ENCODE results near the gene NSUN5. TPM values are rescaled to one million over a fixed set of nuclear protein-coding genes. Genes with fewer than 3 reads are reported as not detected.
"Not testable (repeated sequence)": the region's sequence is repeated elsewhere in the genome, so short reads cannot be mapped to it uniquely, and the experiment has no call there.

Gene NSUN5
- total RNA-seq, 1 experiment from 2014 or later, result 51.6 TPM

DNA sequence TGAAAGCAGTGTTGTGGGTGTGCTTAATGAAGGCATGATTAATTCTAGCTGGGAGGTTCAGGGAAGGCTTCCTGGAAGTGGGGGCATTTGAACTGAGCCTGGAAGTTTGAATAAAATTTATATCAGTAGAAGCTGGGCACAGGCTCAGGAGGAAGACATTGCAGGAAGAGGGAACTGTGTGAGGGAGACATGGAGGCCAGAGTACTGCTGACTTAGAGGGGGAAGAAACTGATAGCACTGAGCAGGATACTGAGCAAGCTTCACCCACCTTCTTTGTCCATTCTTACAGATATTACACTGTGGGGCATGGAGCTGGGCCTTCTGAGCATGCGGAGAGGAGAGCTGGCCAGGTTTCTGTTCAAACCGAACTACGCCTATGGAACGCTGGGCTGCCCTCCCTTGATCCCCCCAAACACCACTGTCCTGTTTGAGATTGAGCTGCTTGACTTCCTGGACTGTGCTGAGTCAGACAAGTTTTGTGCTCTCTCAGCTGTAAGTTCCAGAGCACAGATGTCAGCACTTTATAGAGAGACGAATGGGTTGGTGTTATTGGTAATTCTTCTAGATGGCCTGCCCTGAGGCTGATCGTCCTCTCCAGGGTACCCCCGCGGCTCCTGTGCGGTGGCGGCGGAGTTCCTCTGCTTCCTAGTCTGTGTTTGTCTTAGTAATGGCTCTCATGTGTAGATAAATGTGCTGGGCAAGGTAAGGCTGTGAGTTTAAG, 21.4 kb upstream of the NSUN5 start:
- no peaks in the 10 kb centered on the region for H3K36me3 ChIP-seq (ENCODE audit: low read depth)
- no peaks in the 10 kb centered on the region for H3K79me2 ChIP-seq (ENCODE audit: low read depth)
- H2AFZ ChIP-seq, result no peak overlapping the region
- no peaks in the 10 kb centered on the region for H3K9me3 ChIP-seq (ENCODE audit: insufficient read depth, low read depth)
- no peak for DNase-seq
- no TSS peak for BruUV-seq (replicated peaks)
- H3K9me2 ChIP-seq (ENCODE audit: insufficient read depth), result no peaks in the 10 kb centered on the region
- no peaks in the 10 kb centered on the region for H3K4me1 ChIP-seq (replicated peaks; ENCODE audit: insufficient read depth)
- peaks cover 4% of the 10 kb centered on the region; the same call in 1 of the 2 replicates for H3F3A ChIP-seq (ENCODE audit: insufficient read depth, low read depth)
- ChIA-PET POLR2A (ENCODE audit: unreplicated experiment) (interaction anchor here (0.6 kb wide), 1 partner anchor 89 kb away, joined by 11 read pairs; no protein-coding TSS in a partner anchor), CTCF (no interaction called here)
- H4K20me1 ChIP-seq (ENCODE audit: insufficient read depth), result no peaks in the 10 kb centered on the region
- no peak overlapping the region for H3K4me3 ChIP-seq
- no peak overlapping the region for H3K4me2 ChIP-seq
- TF ChIP-seq EZH2 (IDR thresholded peaks at IDR 0.05; ENCODE audit: low read depth), result no peak
- TF ChIP-seq CTCF (conservative IDR thresholded peaks at IDR 0.05), result no peak
- no peak overlapping the region for H3K27ac ChIP-seq
- H3K27me3 ChIP-seq (ENCODE audit: insufficient read depth, low read depth), result no peaks in the 10 kb centered on the region
- intact Hi-C loops (cut with micrococcal nuclease; ENCODE audit: unreplicated experiment), result no loop called here

GRCh38 chr7:73328696-73329095, 20.1 kb upstream of the NSUN5 start:
- no peaks in the 10 kb centered on the region for H3K36me3 ChIP-seq (ENCODE audit: low read depth)
- H3K4me3 ChIP-seq, result no peak overlapping the region
- no TSS peak for BruUV-seq (replicated peaks)
- no peaks in the 10 kb centered on the region for H3K9me3 ChIP-seq (ENCODE audit: insufficient read depth, low read depth)
- peaks cover 4% of the 10 kb centered on the region; the same call in 1 of the 2 replicates for H3F3A ChIP-seq (ENCODE audit: insufficient read depth, low read depth)
- H3K27me3 ChIP-seq (ENCODE audit: insufficient read depth, low read depth), result no peaks in the 10 kb centered on the region
- TF ChIP-seq EZH2 (IDR thresholded peaks at IDR 0.05; ENCODE audit: low read depth) (no peak), CTCF (conservative IDR thresholded peaks at IDR 0.05) (no peak)
- H3K9me2 ChIP-seq (ENCODE audit: insufficient read depth), result no peaks in the 10 kb centered on the region
- CTCF ChIA-PET, result no interaction called here
- H3K4me1 ChIP-seq (replicated peaks; ENCODE audit: insufficient read depth), result no peaks in the 10 kb centered on the region
- H2AFZ ChIP-seq, result no peak overlapping the region
- POLR2A ChIA-PET (ENCODE audit: unreplicated experiment), result no interaction called here
- H4K20me1 ChIP-seq (ENCODE audit: insufficient read depth), result no peaks in the 10 kb centered on the region
- no peak overlapping the region for H3K27ac ChIP-seq
- intact Hi-C loops (cut with micrococcal nuclease; ENCODE audit: unreplicated experiment), result no loop called here
- DNase-seq, result no peak
- H3K79me2 ChIP-seq (ENCODE audit: low read depth), result no peaks in the 10 kb centered on the region
- no peak overlapping the region for H3K4me2 ChIP-seq

GRCh38 chr7:73327922-73328321, 19.3 kb upstream of the NSUN5 start, which contains the start of the genes FKBP6 and TRIM50:
TSS of gene FKBP6 (plus strand) at chr7:73328161. CDS start at chr7:73328429, 268 bp downstream.
TSS of gene TRIM50 (minus strand) at chr7:73328082. CDS start at chr7:73324787, 3,295 bp downstream.
- H3K4me1 ChIP-seq (replicated peaks; ENCODE audit: insufficient read depth); H4K20me1 ChIP-seq (ENCODE audit: insufficient read depth); POLR2A ChIA-PET (ENCODE audit: unreplicated experiment); H3K27ac ChIP-seq; intact Hi-C loops (cut with micrococcal nuclease; ENCODE audit: unreplicated experiment); H3K9me3 ChIP-seq (ENCODE audit: insufficient read depth, low read depth); H3K4me3 ChIP-seq; H3K36me3 ChIP-seq (ENCODE audit: low read depth); DNase-seq; H3K9me2 ChIP-seq (ENCODE audit: insufficient read depth); H3K79me2 ChIP-seq (ENCODE audit: low read depth); H3F3A ChIP-seq (ENCODE audit: insufficient read depth, low read depth); BruUV-seq (replicated peaks); H2AFZ ChIP-seq; H3K4me2 ChIP-seq; H3K27me3 ChIP-seq (ENCODE audit: insufficient read depth, low read depth): not testable (repeated sequence)
- CTCF ChIA-PET, result interaction anchor here (0.6 kb wide), 1 partner anchor 45 kb away, joined by 7 read pairs; no protein-coding TSS in a partner anchor

GRCh38 chr7:73327449-73327848, 18.8 kb upstream of the NSUN5 start:
- H3K79me2 ChIP-seq (ENCODE audit: low read depth); H3K27me3 ChIP-seq (ENCODE audit: insufficient read depth, low read depth); H3K4me2 ChIP-seq; H3K9me3 ChIP-seq (ENCODE audit: insufficient read depth, low read depth); H3F3A ChIP-seq (ENCODE audit: insufficient read depth, low read depth); POLR2A ChIA-PET (ENCODE audit: unreplicated experiment); DNase-seq; H3K9me2 ChIP-seq (ENCODE audit: insufficient read depth); H3K4me1 ChIP-seq (replicated peaks; ENCODE audit: insufficient read depth); H3K27ac ChIP-seq; intact Hi-C loops (cut with micrococcal nuclease; ENCODE audit: unreplicated experiment); BruUV-seq (replicated peaks); H4K20me1 ChIP-seq (ENCODE audit: insufficient read depth); H3K4me3 ChIP-seq; H3K36me3 ChIP-seq (ENCODE audit: low read depth); H2AFZ ChIP-seq: not testable (repeated sequence)
- CTCF ChIA-PET, result interaction anchor here (0.6 kb wide), 1 partner anchor 45 kb away, joined by 7 read pairs; no protein-coding TSS in a partner anchor

DNA sequence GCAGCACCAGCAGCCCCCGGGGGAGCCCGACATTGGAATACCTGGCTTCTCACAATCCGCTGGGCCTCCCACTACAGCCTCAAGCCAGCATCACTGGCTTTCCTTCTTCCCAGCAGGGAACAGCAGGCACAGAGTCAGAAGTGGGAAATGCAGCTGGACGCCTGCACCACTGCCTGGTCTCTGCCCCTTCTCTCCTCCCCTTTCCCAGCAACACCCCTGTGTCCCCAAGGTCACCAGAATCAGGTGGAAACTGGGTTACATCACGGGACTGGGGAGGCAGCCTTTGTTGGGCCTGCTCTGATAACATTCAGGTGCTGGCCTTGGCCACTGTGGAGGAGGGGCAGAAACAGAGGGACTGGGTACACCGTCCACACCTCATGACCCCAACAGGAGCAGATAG, 16.8 kb upstream of the NSUN5 start:
- intact Hi-C loops (cut with micrococcal nuclease; ENCODE audit: unreplicated experiment); H3K4me1 ChIP-seq (replicated peaks; ENCODE audit: insufficient read depth); H3K27me3 ChIP-seq (ENCODE audit: insufficient read depth, low read depth); CTCF ChIA-PET; H3K4me3 ChIP-seq; H3K4me2 ChIP-seq; H3K27ac ChIP-seq; H3K9me3 ChIP-seq (ENCODE audit: insufficient read depth, low read depth); H3K79me2 ChIP-seq (ENCODE audit: low read depth); H2AFZ ChIP-seq; POLR2A ChIA-PET (ENCODE audit: unreplicated experiment); DNase-seq; H3K9me2 ChIP-seq (ENCODE audit: insufficient read depth); BruUV-seq (replicated peaks); H3F3A ChIP-seq (ENCODE audit: insufficient read depth, low read depth); H4K20me1 ChIP-seq (ENCODE audit: insufficient read depth); H3K36me3 ChIP-seq (ENCODE audit: low read depth): not testable (repeated sequence)
